SK-N-SH treated with all-trans-retinoic acid at 6 μM for 48 hours (cell line): Measurements from ENCODE around the gene FAF1.
"Not testable (repeated sequence)": the region's sequence is repeated elsewhere in the genome, so short reads cannot be mapped to it uniquely, and the experiment has no call there.

ENCODE experiments used
- ATAC-seq: fragments of 200-7000 bp; cut with Tn5 transposase; 3 replicates; pipeline ENCODE4 v1.9.1; 2020; ENCODE audit warnings: mild to moderate bottlenecking, moderate library complexity
- ARNTL ChIP-seq: fragments of 450-650 bp; formaldehyde crosslinking; IDR thresholded peaks from 2 replicates; pipeline ENCODE4 v1.5.0; 2020; ENCODE audit warnings: low read depth, mild to moderate bottlenecking, moderate library complexity, borderline replicate concordance
- BACH2 ChIP-seq: fragments of 250-450 bp; sonication (Bioruptor Pico); IDR thresholded peaks from 2 replicates; pipeline ENCODE4 v1.9.0; 2021; ENCODE audit warnings: mild to moderate bottlenecking, borderline replicate concordance
- CREB5 ChIP-seq: fragments of 250-450 bp; sonication (Bioruptor Pico); IDR thresholded peaks from 2 replicates; pipeline ENCODE4 v1.5.1; 2020; ENCODE audit warnings: low read depth, mild to moderate bottlenecking, moderate library complexity
- CSDC2 ChIP-seq: fragments of 250-450 bp; sonication (Bioruptor Pico); IDR thresholded peaks from 2 replicates; pipeline ENCODE4 v1.5.0; 2020; ENCODE audit warnings: mild to moderate bottlenecking, moderate library complexity
- CSRNP3 ChIP-seq: fragments of 250-450 bp; sonication (Bioruptor Pico); IDR thresholded peaks from 2 replicates; pipeline ENCODE4 v1.5.1; 2021; ENCODE audit warnings: mild to moderate bottlenecking, moderate library complexity
- ESRRG ChIP-seq: fragments of 250-450 bp; sonication (Bioruptor Pico); IDR thresholded peaks from 2 replicates; pipeline ENCODE4 v1.6.1; 2021; ENCODE audit warnings: mild to moderate bottlenecking
- ISL1 ChIP-seq: fragments of 250-450 bp; sonication (Bioruptor Pico); IDR thresholded peaks from 2 replicates; pipeline ENCODE4 v2.1.2; 2022; ENCODE audit warnings: mild to moderate bottlenecking, moderate library complexity
- OSR1 ChIP-seq: fragments of 250-450 bp; sonication (Bioruptor Pico); IDR thresholded peaks from 2 replicates; pipeline ENCODE4 v1.8.0; 2022; ENCODE audit warnings: moderate library complexity, mild to moderate bottlenecking, inconsistent platforms
- PPARA ChIP-seq: fragments of 250-450 bp; sonication (Bioruptor Pico); IDR thresholded peaks from 2 replicates; pipeline ENCODE4 v1.5.0; 2020; ENCODE audit warnings: mild to moderate bottlenecking, borderline replicate concordance
- SNAI2 ChIP-seq: fragments of 250-450 bp; sonication (Bioruptor Pico); IDR thresholded peaks from 2 replicates; pipeline ENCODE4 v1.5.0; 2020; ENCODE audit warnings: mild to moderate bottlenecking, moderate library complexity
- TCF4 ChIP-seq: fragments of 250-450 bp; sonication (Bioruptor Pico); IDR thresholded peaks from 2 replicates; pipeline ENCODE4 v1.8.0; 2021; ENCODE audit warnings: mild to moderate bottlenecking, moderate library complexity, borderline replicate concordance
- TOX ChIP-seq: fragments of 250-450 bp; sonication (Bioruptor Pico); IDR thresholded peaks from 2 replicates; pipeline ENCODE4 v1.8.0; 2021; ENCODE audit warnings: mild to moderate bottlenecking, moderate library complexity, borderline replicate concordance
- ZC3H10 ChIP-seq: fragments of 250-450 bp; sonication (Bioruptor Pico); IDR thresholded peaks from 2 replicates; pipeline ENCODE4 v1.5.1; 2021; ENCODE audit warnings: mild to moderate bottlenecking, moderate library complexity
- ZFP3 ChIP-seq: fragments of 250-450 bp; sonication (Bioruptor Pico); IDR thresholded peaks from 2 replicates; pipeline ENCODE4 v1.5.0; 2020; ENCODE audit warnings: mild to moderate bottlenecking, moderate library complexity
- ZFP30 ChIP-seq: fragments of 450-650 bp; formaldehyde crosslinking; IDR thresholded peaks from 2 replicates; pipeline ENCODE4 v1.5.0; 2022; ENCODE audit warnings: mild to moderate bottlenecking, moderate library complexity
- ZNF70 ChIP-seq: fragments of 450-650 bp; formaldehyde crosslinking; IDR thresholded peaks from 2 replicates; pipeline ENCODE4 v1.5.0; 2020; ENCODE audit warnings: mild to moderate bottlenecking, moderate library complexity
- ZNF8 ChIP-seq: fragments of 450-650 bp; formaldehyde crosslinking; IDR thresholded peaks from 2 replicates; pipeline ENCODE4 v1.5.0; 2020; ENCODE audit warnings: mild to moderate bottlenecking, moderate library complexity
- TF ChIP-seq, protein P1 (sequence below): fragments of 250-450 bp; sonication (Bioruptor Pico); IDR thresholded peaks from 2 replicates; pipeline ENCODE4 v1.5.0; 2020; ENCODE audit warnings: mild to moderate bottlenecking, moderate library complexity
- TF ChIP-seq, protein P2 (sequence below): fragments of 250-450 bp; sonication (Bioruptor Pico); IDR thresholded peaks from 2 replicates; pipeline ENCODE4 v1.8.0; 2021; ENCODE audit warnings: low read depth, mild to moderate bottlenecking, moderate library complexity, borderline replicate concordance

FAF1 gene

GRCh38 chr1:50966991-50967390 lies 6.9 kb upstream of the FAF1 start (continued):
- TF ChIP-seq, protein P1, sequence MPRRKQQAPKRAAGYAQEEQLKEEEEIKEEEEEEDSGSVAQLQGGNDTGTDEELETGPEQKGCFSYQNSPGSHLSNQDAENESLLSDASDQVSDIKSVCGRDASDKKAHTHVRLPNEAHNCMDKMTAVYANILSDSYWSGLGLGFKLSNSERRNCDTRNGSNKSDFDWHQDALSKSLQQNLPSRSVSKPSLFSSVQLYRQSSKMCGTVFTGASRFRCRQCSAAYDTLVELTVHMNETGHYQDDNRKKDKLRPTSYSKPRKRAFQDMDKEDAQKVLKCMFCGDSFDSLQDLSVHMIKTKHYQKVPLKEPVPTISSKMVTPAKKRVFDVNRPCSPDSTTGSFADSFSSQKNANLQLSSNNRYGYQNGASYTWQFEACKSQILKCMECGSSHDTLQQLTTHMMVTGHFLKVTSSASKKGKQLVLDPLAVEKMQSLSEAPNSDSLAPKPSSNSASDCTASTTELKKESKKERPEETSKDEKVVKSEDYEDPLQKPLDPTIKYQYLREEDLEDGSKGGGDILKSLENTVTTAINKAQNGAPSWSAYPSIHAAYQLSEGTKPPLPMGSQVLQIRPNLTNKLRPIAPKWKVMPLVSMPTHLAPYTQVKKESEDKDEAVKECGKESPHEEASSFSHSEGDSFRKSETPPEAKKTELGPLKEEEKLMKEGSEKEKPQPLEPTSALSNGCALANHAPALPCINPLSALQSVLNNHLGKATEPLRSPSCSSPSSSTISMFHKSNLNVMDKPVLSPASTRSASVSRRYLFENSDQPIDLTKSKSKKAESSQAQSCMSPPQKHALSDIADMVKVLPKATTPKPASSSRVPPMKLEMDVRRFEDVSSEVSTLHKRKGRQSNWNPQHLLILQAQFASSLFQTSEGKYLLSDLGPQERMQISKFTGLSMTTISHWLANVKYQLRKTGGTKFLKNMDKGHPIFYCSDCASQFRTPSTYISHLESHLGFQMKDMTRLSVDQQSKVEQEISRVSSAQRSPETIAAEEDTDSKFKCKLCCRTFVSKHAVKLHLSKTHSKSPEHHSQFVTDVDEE (CRISPR knock-in tag): no peak
- TF ChIP-seq ZFP30 (CRISPR knock-in tag) (no peak), ARNTL (CRISPR knock-in tag) (no peak), ZNF70 (CRISPR knock-in tag) (no peak), ESRRG (CRISPR knock-in tag) (no peak), ZFP3 (CRISPR knock-in tag) (no peak)

DNA sequence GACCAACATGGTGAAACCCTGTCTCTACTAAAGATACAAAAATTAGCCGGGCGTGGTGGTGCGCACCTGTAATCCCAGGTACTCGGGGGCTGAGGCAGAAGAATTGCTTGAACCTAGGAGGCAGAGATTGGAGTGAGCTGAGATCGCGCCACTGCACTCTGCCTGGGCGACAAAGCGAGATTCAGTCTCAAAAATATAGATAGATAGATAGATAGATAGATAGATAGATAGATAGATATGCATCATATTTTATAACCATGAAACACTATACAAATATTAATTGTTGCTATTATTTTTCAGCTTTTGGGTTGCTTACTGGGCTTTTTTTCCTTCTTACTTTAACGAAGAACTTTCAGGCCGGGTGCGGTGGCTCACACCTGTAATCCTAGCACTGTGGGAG lies 4.8 kb upstream of the FAF1 start:
- TF ChIP-seq ISL1 (CRISPR knock-in tag) (no peak), SNAI2 (CRISPR knock-in tag) (no peak), OSR1 (CRISPR knock-in tag) (no peak), BACH2 (no peak), CREB5 (CRISPR knock-in tag) (no peak), ZNF70 (CRISPR knock-in tag) (no peak), ARNTL (CRISPR knock-in tag) (no peak)
- TF ChIP-seq, protein P2, sequence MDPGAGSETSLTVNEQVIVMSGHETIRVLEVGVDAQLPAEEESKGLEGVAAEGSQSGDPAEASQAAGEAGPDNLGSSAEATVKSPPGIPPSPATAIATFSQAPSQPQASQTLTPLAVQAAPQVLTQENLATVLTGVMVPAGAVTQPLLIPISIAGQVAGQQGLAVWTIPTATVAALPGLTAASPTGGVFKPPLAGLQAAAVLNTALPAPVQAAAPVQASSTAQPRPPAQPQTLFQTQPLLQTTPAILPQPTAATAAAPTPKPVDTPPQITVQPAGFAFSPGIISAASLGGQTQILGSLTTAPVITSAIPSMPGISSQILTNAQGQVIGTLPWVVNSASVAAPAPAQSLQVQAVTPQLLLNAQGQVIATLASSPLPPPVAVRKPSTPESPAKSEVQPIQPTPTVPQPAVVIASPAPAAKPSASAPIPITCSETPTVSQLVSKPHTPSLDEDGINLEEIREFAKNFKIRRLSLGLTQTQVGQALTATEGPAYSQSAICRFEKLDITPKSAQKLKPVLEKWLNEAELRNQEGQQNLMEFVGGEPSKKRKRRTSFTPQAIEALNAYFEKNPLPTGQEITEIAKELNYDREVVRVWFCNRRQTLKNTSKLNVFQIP (CRISPR knock-in tag): no peak

GRCh38 chr1:50959303-50959912 lies 659 bp downstream of the FAF1 start:
- ATAC-seq: peak; percentile 32
- TF ChIP-seq ESRRG (CRISPR knock-in tag) (no peak), ZC3H10 (no peak), ZFP3 (CRISPR knock-in tag) (no peak), ARNTL (CRISPR knock-in tag) (no peak), CSRNP3 (CRISPR knock-in tag) (no peak), ZNF8 (CRISPR knock-in tag) (no peak)

More for the DNA sequence above, 4.8 kb upstream of the FAF1 start:
- no peak for ATAC-seq

GRCh38 chr1:50955116-50955515 lies 5.0 kb downstream of the FAF1 start:
- no peak for TF ChIP-seq ZFP30 (CRISPR knock-in tag)
- TF ChIP-seq ARNTL (CRISPR knock-in tag): no peak
- no peak for TF ChIP-seq CSRNP3 (CRISPR knock-in tag)
- no peak for TF ChIP-seq CSDC2 (CRISPR knock-in tag)
- TF ChIP-seq TOX (CRISPR knock-in tag): no peak
- no peak for TF ChIP-seq TCF4 (CRISPR knock-in tag)
- no peak for TF ChIP-seq PPARA (CRISPR knock-in tag)
- TF ChIP-seq ZFP3 (CRISPR knock-in tag): no peak
- TF ChIP-seq OSR1 (CRISPR knock-in tag): no peak
- no peak for ATAC-seq

DNA sequence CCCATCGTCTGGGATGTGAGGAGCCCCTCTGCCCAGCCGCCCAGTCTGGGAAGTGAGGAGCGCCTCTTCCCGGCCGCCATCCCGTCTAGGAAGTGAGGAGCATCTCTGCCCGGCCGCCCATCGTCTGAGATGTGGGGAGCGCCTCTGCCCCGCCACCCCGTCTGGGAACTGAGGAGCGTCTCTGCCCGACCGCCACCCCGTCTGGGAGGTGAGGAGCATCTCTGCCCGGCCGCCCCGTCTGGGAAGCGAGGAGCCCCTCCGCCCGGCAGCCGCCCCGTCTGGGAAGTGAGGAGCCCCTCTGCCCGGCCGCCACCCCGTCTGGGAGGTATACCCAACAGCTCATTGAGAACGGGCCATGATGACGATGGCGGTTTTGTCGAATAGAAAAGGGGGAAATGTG lies 7.5 kb downstream of the FAF1 start:
- ATAC-seq: not testable (repeated sequence)
